Prostate gland (tissue), 2 donors: ENCODE results near the gene STAT3. TPM values are rescaled to one million over a fixed set of nuclear protein-coding genes. Genes with fewer than 3 reads are reported as not detected.
"Not testable (repeated sequence)": the region's sequence is repeated elsewhere in the genome, so short reads cannot be mapped to it uniquely, and the experiment has no call there.

ENCODE experiments used
- DNase-seq: peaks from one replicate; pipeline ENCODE4 v3.0.0-alpha.2; 2019; ENCODE audit warnings: low spot score
- H3K27ac ChIP-seq, 2 donors: fragments of 200-600 bp; sonication (generic); 2 replicates each; pipeline ENCODE4 v1.5.1; 2017 to 2019
- H3K27me3 ChIP-seq: fragments of 200-600 bp; sonication (generic); replicated peaks from 2 replicates; pipeline ENCODE4 v1.5.1; 2019; ENCODE audit not compliant: insufficient read depth
- H3K36me3 ChIP-seq, 2 donors: fragments of 200-600 bp; sonication (generic); 1 replicate in 1 of 2; 2 replicates in 1 of 2; pipeline versions ENCODE4 v1.5.1 to v1.8.1; 2017 to 2019
- H3K4me1 ChIP-seq: fragments of 200-600 bp; sonication (generic); replicated peaks from 2 replicates; pipeline ENCODE4 v1.5.1; 2019
- H3K4me3 ChIP-seq, 2 donors: fragments of 200-600 bp; sonication (generic); 2 replicates each; pipeline ENCODE4 v1.5.1; 2017 to 2019
- H3K9me3 ChIP-seq: fragments of 200-600 bp; sonication (generic); 2 replicates; pipeline ENCODE4 v1.5.1; 2017
- POLR2A ChIP-seq: fragments of 450-650 bp; IDR thresholded peaks from one replicate; pipeline ENCODE4 v1.6.1; 2016; ENCODE audit warnings: antibody characterized with exemption, mild to moderate bottlenecking
- POLR2AphosphoS5 ChIP-seq: sonication (generic); formaldehyde crosslinking; IDR thresholded peaks from one replicate; pipeline ENCODE4 v1.6.1; 2017; ENCODE audit warnings: antibody characterized with exemption
- WGBS: methylation state at CpG from one replicate; pipeline ENCODE4 v1.1.5; 2018; 5-methylcytosine and 5-hydroxymethylcytosine counted together
- intact Hi-C: fragments of 100-400 bp; cut with DNase I; formaldehyde crosslinking; loops from one replicate; pipeline ENCODE4 v1.14.2; 2022
- total RNA-seq, 2 donors: library from RNA; depleted of rRNA; stranded (reverse); fragments of >200 nt; gene quantifications; one replicate each; pipeline ENCODE4 v1.1.0, GENCODE V29; 2016
- TF ChIP-seq, protein P1 (sequence below), 4 experiments: fragments of 200-600 bp in 2 of 4; fragments of 450-650 bp in 2 of 4; sonication (generic) in 2 of 4; IDR thresholded peaks; 1 replicate in 3 of 4; 2 replicates in 1 of 4; pipeline ENCODE4 v1.5.1; 2016 to 2019; ENCODE audit warnings: antibody characterized with exemption in 4 of 4, mild to moderate bottlenecking in 2 of 4, moderate library complexity in 2 of 4

The STAT3 gene
- total RNA-seq, 2 donors from 2014 or later, result 188 to 230 TPM

DNA sequence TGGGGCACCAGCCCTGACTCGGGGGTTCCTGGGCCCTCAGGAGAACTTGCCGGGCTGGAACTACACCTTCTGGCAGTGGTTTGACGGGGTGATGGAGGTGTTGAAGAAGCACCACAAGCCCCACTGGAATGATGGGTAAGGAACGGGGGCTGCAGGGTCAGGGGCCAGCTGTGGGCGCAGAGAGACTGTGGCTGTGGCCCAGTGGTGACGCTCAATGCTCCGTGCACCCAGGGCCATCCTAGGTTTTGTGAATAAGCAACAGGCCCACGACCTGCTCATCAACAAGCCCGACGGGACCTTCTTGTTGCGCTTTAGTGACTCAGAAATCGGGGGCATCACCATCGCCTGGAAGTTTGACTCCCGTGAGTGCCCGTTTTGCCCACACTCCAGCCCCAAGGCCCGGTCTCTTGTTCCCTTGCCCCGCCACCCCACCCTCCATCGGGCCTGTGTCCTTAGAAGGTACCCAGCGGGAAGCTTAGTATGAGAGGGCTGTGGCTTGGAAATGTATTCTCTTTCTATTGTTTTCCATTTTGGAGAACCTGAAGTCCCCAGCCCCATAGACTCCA, 80.8 kb downstream of the STAT3 start:
- no peak for DNase-seq
- H3K27me3 ChIP-seq, result no peaks in the 10 kb centered on the region
- intact Hi-C loops, result no loop called here
- H3K36me3 ChIP-seq, result peaks cover 0 to under 1% of the 10 kb centered on the region in 2 donors
- H3K9me3 ChIP-seq, result no peaks in the 10 kb centered on the region
- H3K4me3 ChIP-seq, result no peak overlapping the region
- TF ChIP-seq POLR2A (no peak), POLR2AphosphoS5 (no peak)
- TF ChIP-seq, protein P1, sequence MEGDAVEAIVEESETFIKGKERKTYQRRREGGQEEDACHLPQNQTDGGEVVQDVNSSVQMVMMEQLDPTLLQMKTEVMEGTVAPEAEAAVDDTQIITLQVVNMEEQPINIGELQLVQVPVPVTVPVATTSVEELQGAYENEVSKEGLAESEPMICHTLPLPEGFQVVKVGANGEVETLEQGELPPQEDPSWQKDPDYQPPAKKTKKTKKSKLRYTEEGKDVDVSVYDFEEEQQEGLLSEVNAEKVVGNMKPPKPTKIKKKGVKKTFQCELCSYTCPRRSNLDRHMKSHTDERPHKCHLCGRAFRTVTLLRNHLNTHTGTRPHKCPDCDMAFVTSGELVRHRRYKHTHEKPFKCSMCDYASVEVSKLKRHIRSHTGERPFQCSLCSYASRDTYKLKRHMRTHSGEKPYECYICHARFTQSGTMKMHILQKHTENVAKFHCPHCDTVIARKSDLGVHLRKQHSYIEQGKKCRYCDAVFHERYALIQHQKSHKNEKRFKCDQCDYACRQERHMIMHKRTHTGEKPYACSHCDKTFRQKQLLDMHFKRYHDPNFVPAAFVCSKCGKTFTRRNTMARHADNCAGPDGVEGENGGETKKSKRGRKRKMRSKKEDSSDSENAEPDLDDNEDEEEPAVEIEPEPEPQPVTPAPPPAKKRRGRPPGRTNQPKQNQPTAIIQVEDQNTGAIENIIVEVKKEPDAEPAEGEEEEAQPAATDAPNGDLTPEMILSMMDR (IDR thresholded peaks at IDR 0.05), result no peak
- peaks cover 4% of the 10 kb centered on the region for H3K4me1 ChIP-seq
- 92% methylated on average over 19 of the region's 19 CpGs for WGBS
- no peak overlapping the region for H3K27ac ChIP-seq

DNA sequence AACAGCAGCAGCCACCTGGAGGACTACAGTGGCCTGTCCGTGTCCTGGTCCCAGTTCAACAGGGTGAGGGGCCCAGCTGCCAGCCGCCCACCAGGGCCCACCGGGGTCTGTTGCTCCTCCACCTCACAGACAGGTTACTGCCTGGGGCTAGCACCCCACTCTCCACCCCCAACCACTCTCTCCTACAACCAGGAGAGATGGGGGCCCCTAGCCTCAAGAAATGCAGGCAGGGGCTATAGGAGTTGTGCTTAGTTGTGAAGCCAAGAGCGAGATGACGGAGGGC, 81.9 kb downstream of the STAT3 start:
- no peaks in the 10 kb centered on the region for H3K4me1 ChIP-seq
- whole genome bisulfite sequencing, result 75% methylated on average over 5 of the region's 5 CpGs
- no peaks in the 10 kb centered on the region for H3K27me3 ChIP-seq
- TF ChIP-seq POLR2A (no peak), POLR2AphosphoS5 (no peak)
- TF ChIP-seq, protein P1 (IDR thresholded peaks at IDR 0.05), result no peak
- DNase-seq, result no peak
- intact Hi-C loops, result no loop called here
- H3K27ac ChIP-seq, result no peak overlapping the region
- no peak overlapping the region for H3K4me3 ChIP-seq
- H3K36me3 ChIP-seq, result peaks cover 0 to 12% of the 10 kb centered on the region in 2 donors
- no peaks in the 10 kb centered on the region for H3K9me3 ChIP-seq

DNA sequence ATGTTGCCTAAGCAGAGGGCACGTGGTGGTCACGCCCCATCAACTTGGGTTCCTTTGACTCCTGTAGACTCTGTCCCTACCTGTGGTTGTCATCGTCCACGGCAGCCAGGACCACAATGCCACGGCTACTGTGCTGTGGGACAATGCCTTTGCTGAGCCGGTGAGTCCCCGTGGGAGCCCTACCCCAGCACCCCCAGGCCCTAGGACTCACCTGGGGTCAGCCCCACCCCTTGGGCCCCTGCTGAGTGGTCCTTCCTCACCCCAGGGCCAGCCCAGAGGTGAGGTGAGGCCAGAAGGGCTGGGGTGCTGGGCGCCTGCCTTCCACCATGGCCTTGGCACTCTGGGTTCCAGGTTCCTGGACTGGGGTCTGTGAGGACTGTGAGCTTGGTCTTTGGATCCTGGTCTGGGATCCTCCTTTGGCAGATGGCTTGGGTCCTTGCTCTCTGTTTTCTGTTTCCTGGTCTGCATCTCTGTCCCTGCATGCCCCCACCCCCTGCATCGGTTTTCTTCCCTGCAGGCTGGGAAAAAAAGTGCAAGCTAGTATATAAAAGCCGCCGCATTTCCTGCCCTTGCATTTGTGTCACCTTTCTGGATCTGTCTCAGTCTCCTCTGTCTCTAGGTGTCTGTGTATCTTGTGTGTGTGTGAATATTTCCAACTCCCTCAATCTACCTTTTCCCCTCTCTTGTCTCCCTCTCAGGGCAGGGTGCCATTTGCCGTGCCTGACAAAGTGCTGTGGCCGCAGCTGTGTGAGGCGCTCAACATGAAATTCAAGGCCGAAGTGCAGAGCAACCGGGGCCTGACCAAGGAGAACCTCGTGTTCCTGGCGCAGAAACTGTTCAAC, 82.5 kb downstream of the STAT3 start:
- no peak for DNase-seq
- peaks cover 0 to 17% of the 10 kb centered on the region in 2 donors for H3K36me3 ChIP-seq
- intact Hi-C loops, result no loop called here

DNA sequence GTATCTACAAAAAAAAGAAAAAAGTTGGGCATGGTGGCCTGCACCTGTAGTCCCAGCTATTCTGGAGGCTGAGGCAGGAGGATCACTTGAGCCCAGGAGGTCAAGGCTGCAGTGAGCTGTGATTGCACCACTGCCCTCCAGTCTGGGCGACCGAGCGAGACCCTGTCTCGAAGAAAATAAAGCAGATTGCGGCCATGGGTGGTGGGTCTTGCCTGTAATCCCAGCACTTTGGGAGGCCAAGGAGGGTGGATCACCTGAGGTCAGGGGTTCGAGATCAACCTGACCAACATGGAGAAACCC, 83.3 kb downstream of the STAT3 start:
- 95% methylated on average over 6 of the region's 6 CpGs for WGBS
- DNase-seq, H3K4me3 ChIP-seq, H3K9me3 ChIP-seq, intact Hi-C loops, H3K27ac ChIP-seq, H3K4me1 ChIP-seq, H3K27me3 ChIP-seq: not testable (repeated sequence)
- H3K36me3 ChIP-seq, result peaks cover 0 to 18% of the 10 kb centered on the region in 2 donors

More for the DNA sequence above, 82.5 kb downstream of the STAT3 start:
- H3K4me1 ChIP-seq, result no peaks in the 10 kb centered on the region
- no peak overlapping the region for H3K27ac ChIP-seq
- H3K27me3 ChIP-seq, result no peaks in the 10 kb centered on the region
- H3K9me3 ChIP-seq, result no peaks in the 10 kb centered on the region
- TF ChIP-seq, protein P1 (IDR thresholded peaks at IDR 0.05), result no peak
- TF ChIP-seq POLR2AphosphoS5, result no peak
- TF ChIP-seq POLR2A, result no peak
- whole genome bisulfite sequencing, result 75% methylated on average over 17 of the region's 18 CpGs
- H3K4me3 ChIP-seq, result no peak overlapping the region

DNA sequence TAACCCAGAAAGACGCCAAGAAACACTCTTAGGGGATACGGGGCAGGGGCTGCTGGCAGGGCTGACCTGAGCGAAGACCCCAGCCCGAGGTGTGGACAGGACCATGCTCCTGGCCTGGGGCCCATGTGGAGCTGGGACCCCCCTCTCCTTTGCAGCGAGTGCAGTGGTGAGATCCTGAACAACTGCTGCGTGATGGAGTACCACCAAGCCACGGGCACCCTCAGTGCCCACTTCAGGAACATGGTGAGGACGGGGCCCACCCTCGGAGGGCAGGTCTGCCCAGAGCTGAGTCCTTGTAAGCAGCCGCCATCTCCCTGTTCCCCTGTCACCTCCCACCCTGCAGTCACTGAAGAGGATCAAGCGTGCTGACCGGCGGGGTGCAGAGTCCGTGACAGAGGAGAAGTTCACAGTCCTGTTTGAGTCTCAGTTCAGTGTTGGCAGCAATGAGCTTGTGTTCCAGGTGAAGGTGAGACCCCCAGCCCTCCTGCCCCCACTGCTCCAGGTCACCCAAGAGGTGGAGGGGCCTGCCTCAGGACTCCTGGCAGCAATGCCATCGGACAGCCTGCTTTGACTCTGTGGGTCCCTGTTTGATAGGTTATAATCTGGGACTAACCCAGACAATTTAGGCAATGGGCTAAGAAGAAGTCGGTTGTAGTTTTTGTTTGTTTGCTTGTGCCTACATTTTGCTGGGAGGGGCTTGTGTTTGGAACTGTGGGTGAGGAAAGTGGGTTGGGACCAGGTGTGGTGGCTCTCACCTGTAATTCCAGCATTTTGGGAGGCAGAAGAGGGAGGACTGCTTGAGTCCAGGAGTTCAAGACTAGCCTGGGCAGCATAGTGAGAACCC, 83.8 kb downstream of the STAT3 start:
- no peaks in the 10 kb centered on the region for H3K27me3 ChIP-seq
- intact Hi-C loops, result no loop called here
- TF ChIP-seq POLR2AphosphoS5 (no peak), POLR2A (no peak)
- TF ChIP-seq, protein P1 (IDR thresholded peaks at IDR 0.05), result no peak
- no peak overlapping the region for H3K27ac ChIP-seq
- WGBS, result 96% methylated on average over 16 of the region's 16 CpGs
- H3K4me1 ChIP-seq, result no peaks in the 10 kb centered on the region
- no peak for DNase-seq
- H3K9me3 ChIP-seq, result no peaks in the 10 kb centered on the region
- H3K36me3 ChIP-seq, result peaks cover 0 to 18% of the 10 kb centered on the region in 2 donors
- no peak overlapping the region for H3K4me3 ChIP-seq
